Head of caudate nucleus (tissue), 42 donors: ENCODE results near the gene FBXO41.

Experiments used
- DNase-seq, 42 donors: peaks; one replicate each; pipeline versions ENCODE4 v3.0.0 to v3.0.0-alpha.2; 2020 to 2021; ENCODE audit warnings: mixed read lengths in 7 of 42
- intact Hi-C: fragments of 100-400 bp; cut with DNase I; formaldehyde crosslinking; loops from one replicate; pipeline ENCODE4 v1.15.0; 2022

The FBXO41 gene

GRCh38 chr2:73253400-73253799 lies 30.9 kb downstream of the FBXO41 start:
- DNase-seq, result no peak
- intact Hi-C loops, result no loop called here

DNA sequence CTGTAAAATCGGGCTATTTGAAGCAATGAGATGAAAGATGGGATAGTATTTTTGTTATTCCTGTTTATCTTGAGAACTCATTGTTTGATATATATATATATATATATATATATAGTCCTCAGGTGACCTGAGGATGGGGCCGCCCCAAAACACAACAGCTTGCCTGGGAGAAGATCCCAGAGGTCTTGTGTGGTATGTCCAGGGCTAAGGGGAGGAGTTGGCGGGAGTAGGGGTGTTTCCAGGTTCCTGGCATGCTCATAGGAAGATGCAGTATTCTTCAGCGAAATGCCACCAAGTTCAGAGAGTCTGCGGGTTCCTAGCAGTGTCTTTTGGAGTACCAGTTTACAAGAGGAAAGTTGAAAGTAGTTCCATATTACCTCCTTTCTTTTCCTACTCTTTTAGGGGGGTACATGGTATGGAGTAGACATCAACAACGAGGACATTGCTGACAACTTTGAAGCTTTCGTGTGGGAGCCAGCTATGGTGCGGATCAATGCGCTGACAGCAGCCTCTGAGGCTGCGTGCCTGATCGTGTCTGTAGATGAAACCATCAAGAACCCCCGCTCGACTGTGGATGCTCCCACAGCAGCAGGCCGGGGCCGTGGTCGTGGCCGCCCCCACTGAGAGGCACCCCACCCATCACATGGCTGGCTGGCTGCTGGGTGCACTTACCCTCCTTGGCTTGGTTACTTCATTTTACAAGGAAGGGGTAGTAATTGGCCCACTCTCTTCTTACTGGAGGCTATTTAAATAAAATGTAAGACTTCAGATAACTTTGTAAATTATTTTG lies 31.8 kb downstream of the FBXO41 start:
- peak in 5 of 42 donors; percentile 19 to 34 (median 28) for DNase-seq
- intact Hi-C loops, result no loop called here

DNA sequence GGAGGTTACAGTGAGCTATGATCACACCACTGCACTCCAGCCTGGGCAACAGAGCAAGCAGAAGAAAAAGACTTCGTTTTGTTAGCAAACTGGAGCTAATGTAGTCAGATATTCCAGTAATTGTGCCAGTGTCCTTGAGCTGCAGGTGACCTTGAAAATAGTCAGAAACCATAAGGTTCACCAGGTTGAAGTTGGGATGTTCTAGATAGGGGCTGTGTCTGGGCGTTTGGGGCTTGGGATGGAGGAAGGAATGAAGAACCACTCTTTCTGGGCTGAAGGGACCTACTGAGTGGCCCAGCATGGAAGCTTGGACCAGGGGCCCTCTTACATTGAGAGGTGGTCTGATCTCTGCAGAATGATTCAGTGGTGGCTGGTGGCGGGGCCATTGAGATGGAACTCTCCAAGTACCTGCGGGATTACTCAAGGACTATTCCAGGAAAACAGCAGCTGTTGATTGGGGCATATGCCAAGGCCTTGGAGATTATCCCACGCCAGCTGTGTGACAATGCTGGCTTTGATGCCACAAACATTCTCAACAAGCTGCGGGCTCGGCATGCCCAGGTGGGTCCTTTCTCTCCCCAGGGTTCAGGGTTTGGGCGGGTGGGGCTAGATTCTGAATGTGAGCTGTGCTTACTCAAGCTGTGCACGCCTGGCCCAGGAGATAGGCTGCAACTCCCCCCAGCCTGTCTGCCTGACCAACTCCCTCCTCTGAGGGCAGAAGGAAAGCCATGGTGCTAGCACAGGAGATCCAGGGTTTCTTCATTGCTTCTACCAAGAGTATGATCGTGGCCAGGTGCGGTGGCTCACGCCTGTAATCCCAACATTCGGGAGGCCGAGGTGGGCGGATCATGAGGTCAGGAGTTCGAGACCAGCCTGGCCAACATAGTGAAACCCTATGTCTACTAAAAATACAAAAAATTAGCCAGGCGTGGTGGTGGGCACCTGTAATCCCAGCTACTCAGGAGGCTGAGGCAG lies 33.1 kb downstream of the FBXO41 start:
- DNase-seq, result peak in 1 of 42 donors; percentile 23
- intact Hi-C loops, result no loop called here

- intact Hi-C loops, result no loop called here
- no peak for DNase-seq
Observed at GRCh38 chr2:73249636-73250035, 34.6 kb downstream of the FBXO41 start.

GRCh38 chr2:73246850-73247249 lies 37.4 kb downstream of the FBXO41 start:
- intact Hi-C loops, result no loop called here
- peak in 10 of 42 donors; percentile 22 to 61 (median 42) for DNase-seq

GRCh38 chr2:73244580-73244979 lies 39.7 kb downstream of the FBXO41 start:
- intact Hi-C loops, result no loop called here
- no peak for DNase-seq

GRCh38 chr2:73243884-73244570 lies 40.3 kb downstream of the FBXO41 start:
- intact Hi-C loops, result no loop called here
- DNase-seq, result no peak

DNA sequence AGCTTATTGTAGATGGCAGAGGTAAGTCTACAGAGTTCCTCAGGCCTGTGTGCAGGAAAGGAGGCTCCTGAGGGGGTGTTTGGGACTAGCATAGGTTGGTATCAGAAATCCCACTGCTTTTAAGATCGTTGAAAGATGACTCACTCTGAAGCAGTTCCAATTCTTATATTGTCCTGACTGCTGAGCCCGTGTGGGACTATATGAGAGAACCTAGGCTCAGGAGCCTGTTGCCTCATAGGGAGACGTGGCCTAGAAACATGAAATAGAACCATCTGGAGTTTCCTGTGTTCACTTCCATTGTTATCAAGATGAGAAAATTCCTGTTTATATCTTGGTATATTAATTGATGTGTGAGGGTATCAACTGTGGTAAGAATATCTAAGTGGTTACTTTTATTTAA lies 44.5 kb downstream of the FBXO41 start:
- intact Hi-C loops, result loop anchor here (10.0 kb wide), 1 partner anchor 165 kb away; the partner anchor contains the start of gene SFXN5
- no peak for DNase-seq

DNA sequence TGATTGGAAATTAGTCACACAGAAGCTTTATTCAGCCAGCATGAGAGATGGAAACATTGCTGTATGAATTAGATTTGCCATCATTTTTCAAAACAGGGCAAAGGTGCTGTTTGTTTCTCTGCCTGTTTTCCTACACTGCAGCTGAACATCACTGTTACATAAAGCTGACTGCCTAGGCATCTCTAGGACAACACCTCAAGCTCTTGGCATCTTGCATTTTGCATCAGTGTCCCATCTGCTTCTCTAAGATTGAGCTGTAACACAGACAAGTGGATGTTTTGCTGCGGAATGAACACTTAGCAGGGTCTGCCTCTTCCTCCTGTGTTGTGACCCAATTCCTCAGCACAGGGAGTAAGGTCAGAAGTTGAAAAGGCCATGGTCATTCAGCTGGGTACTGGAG lies 45.3 kb downstream of the FBXO41 start:
- intact Hi-C loops, result loop anchor here (10.0 kb wide), 1 partner anchor 164 kb away; the partner anchor contains the start of gene SFXN5
- DNase-seq, result no peak

GRCh38 chr2:73238149-73238548 lies 46.1 kb downstream of the FBXO41 start:
- intact Hi-C loops, result loop anchor here (10.0 kb wide), 1 partner anchor 163 kb away; the partner anchor contains the start of gene SFXN5
- no peak for DNase-seq

- intact Hi-C loops, result loop anchor here (10.0 kb wide), 1 partner anchor 162 kb away; the partner anchor contains the start of gene SFXN5
- DNase-seq, result no peak
Observed at GRCh38 chr2:73237168-73237567, 47.1 kb downstream of the FBXO41 start.

DNA sequence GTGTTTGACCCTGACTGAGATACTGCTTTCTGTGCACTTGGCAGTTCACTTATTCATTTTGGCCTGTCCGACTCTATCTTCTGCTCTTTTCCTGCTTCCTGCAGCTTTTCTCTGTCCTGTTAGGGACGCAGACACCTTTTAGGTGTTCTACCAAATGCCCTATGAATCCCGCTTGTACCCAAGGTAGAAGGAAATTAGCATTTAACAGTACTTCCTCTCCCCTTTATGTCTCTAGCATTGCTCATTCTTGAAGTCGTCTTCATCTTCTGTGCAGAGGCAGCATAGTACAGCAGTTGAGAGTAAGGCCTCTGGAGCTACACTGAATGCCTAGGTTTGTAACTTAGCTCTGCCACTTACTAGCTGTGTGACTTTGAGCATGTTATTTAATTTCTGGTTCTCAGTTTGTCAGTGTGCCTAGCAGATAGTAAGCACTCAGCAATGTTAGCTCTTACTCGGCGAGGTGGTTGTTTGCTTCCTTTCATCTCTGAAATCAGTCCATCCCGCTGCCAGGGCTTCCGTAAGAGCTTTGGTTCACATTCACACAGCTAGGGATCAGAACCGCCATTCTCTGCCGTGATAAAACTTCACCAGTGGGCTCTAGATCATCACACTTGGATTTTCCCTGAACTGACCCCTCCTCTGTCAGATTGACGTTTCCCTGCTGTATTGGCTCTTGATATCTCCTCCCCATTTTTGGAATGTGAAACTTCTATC lies 48.8 kb downstream of the FBXO41 start:
- intact Hi-C loops, result loop anchor here (10.0 kb wide), 1 partner anchor 161 kb away; the partner anchor contains the start of gene SFXN5

DNA sequence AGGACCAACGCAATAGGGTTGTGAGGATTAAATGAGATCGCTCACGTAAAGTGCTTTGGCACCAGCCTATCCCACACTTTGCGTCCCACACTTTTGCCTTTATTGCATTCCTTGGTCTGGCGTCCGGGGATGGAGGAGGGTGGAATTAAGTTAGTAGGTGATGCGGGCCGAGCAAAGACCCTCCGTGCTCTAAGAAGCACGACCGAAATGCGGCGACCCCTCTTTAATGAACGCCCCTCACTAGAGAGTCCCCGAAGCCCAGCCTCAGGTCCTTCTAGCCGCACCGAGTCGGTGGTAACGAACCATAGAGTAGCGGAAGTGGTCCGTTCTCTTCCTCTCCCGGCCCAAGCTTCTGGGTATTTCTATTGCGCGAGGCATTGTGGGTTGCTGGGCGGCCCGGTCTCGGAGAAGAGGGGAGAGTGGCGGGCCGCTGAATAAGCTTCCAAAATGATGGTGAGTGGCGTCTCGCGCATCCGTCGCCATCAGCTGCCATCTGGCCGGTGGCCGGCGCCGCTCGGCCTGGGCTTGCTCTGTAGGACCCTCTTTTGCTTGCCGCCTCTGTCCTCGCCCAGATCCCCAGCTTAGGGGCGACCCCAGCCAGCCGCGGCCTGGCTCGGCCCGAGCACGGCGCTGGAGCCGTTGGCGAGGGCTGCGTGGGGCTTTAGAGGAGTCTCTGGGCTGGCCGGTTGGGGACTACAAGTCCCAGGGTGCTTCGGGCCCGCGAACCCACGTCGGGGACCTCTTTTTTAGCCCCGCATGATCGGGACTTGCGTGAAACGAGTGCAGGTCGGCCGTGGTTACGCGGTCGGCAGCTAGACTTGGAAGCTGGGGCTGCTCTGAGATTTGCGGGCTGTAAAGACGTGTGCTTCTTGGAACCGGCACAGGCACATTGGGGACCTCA lies 50.1 kb downstream of the FBXO41 start, which contains the start of gene CCT7:
CCT7 (plus strand) TSS at position 377 of the 901 bp plus-strand sequence; CDS start at position 448, 71 bp downstream.
- intact Hi-C loops, result loop anchor here (10.0 kb wide), 1 partner anchor 159 kb away; the partner anchor contains the start of gene SFXN5
- DNase-seq, result peak; percentile 90 to 98 (median 95)

More for the DNA sequence above, 48.8 kb downstream of the FBXO41 start:
- no peak for DNase-seq

DNA sequence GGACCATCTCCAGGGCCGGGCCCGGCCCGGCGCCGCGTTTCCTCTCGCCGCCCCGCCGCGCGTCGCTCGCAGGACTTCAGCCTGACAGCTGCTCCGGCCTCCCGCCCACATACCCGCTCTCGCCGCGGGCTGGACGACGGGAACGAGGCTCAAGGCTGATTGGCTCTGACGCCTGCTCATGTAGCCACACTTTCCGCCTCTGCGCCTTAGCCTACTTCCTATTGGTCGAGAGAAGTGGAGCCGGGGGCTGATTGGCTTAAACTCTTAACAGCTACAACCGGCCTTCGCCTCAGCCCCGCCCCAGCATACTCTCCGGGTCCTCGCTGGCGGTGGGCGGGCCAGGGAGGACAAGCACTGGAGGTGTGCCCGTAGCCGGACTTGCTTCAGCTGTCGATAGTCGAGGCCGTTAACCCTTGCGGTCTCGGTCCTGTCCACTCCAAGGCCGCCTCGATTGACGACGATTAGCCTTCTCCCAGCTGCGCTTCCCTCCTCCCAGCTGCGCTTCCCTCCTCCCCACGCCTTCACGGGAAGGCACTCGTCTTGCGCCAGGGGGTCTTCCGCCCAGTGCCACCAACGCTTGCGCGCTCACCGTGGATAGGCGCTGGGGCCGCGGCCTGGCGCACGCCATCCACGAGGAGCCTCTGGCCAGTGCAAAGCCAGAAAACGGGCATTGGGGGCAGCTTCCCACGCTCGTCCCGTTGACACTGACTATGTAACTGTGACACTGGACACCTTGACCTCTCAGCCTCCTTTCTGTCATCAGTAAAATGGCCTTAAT lies 50.9 kb downstream of the FBXO41 start, which contains the start of gene PRADC1:
PRADC1 (minus strand) TSS at position 86 of the 778 bp plus-strand sequence; CDS start at position 7, 79 bp downstream.
- peak; percentile 98 to 100 (median 99) for DNase-seq
- intact Hi-C loops, result loop anchor here (10.0 kb wide), 1 partner anchor 159 kb away; the partner anchor contains the start of gene SFXN5

DNA sequence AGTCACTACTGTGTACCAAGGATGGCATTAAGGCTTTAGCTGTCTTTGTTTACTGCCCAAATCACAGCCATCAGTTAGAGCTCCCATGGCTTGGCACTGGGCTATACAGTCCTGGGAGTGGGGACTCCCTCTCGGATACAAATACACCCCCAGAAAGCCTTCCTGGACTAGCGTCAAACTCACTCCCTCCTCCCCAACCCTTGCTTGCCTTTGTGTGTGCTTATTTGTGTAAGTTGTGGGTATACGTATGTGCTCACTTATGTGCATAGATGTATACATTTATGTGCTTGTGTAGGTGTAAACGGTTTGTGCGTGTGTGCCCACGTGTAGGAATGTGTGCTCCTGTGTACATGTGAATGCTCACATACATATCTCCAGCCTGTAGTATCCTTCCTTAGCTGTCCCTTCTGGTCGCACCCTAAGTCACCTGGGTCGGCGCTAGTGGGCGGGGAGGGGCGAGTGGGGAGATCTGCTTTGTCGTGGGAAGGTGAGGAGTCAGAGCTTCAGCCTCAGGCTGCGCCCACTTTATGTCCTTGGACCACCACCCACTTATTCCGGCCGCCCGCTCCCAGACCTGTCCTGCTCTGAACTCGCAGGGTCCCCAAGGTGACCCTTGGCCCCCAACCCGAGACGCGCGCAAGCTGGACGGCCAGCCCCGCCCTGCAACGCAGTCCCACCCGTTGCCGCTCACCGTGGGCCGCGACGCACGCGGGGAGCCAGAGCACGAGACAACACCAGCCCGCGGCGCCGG lies 51.7 kb downstream of the FBXO41 start:
- intact Hi-C loops, result loop anchor here (10.0 kb wide), 1 partner anchor 158 kb away; the partner anchor contains the start of gene SFXN5
- DNase-seq, result peak in 6 of 42 donors; percentile 16 to 47 (median 27)
